HCT116 (cell line): ENCODE data around the gene OCA2. TPM values are rescaled to one million over a fixed set of nuclear protein-coding genes. Genes with fewer than 3 reads are reported as not detected.
"Not testable (repeated sequence)": the region's sequence is repeated elsewhere in the genome, so short reads cannot be mapped to it uniquely, and the experiment has no call there.

ENCODE experiments used
- ATAC-seq: fragments of 200-7000 bp; cut with Tn5 transposase; 2 replicates; pipeline ENCODE4 v1.9.1; 2020; ENCODE audit warnings: mild to moderate bottlenecking, moderate library complexity
- Bru-seq: library from RNA; stranded (reverse); fragments of 400-500 nt; gene quantifications from one replicate; lab custom pipeline; 2021; lab: Mats Ljungman, UMichigan
- BruChase-seq, 2 experiments: library from RNA; stranded (reverse); fragments of 400-500 nt; gene quantifications; one replicate each; lab custom pipeline; 2021; lab: Mats Ljungman, UMichigan
- BruUV-seq: library from RNA; stranded (reverse); fragments of 400-500 nt; replicated peaks from 2 replicates; lab custom pipeline; 2021; lab: Mats Ljungman, UMichigan
- CTCF ChIA-PET: fragments of 300-600 bp; sonication (Branson Sonifier 250); formaldehyde crosslinking; loops from one replicate; lab custom pipeline; 2021; ENCODE audit warnings: antibody characterized with exemption; lab: Charles Lee
- POLR2A ChIA-PET: fragments of 300-600, 350-600 bp; sonication (Branson Sonifier 250); formaldehyde crosslinking; loops from one replicate; lab custom pipeline; 2021; ENCODE audit warnings: antibody characterized with exemption; lab: Charles Lee
- RAD21 ChIA-PET, 2 experiments: fragments of 300-600 bp; sonication (Branson Sonifier 250); formaldehyde crosslinking; loops; one replicate each; lab custom pipeline; 2023; ENCODE audit warnings: low total read pairs in 2 of 2; ENCODE audit not compliant: uncharacterized antibody in 2 of 2, unreplicated experiment in 2 of 2, low non-redundant PET in 1 of 2; lab: Charles Lee
- DNase-seq: peaks from one replicate; pipeline ENCODE4 v3.0.0-alpha.2; 2010; ENCODE audit warnings: low read depth, low spot score
- H2AFZ ChIP-seq: fragments of 200-600 bp; shearing (Covaris generic), sonication (generic); 2 replicates; pipeline ENCODE4 v1.6.1; 2017; ENCODE audit warnings: low read depth, mixed run types, mixed read lengths, antibody characterized with exemption, low read length; ENCODE audit not compliant: poor library complexity, severe bottlenecking
- H3K27ac ChIP-seq: 2 replicates; pipeline ENCODE4 v1.5.1; 2012; ENCODE audit warnings: low read depth, low read length
- H3K27me3 ChIP-seq: fragments of 200-600 bp; sonication (generic); 2 replicates; pipeline ENCODE4 v1.6.1; 2016; ENCODE audit warnings: mixed run types, low read length, mixed read lengths; ENCODE audit not compliant: insufficient read depth
- H3K36me3 ChIP-seq, 2 experiments: fragments of 200-500 bp in 1 of 2; fragments of 200-600 bp in 1 of 2; sonication (Bioruptor generic) in 1 of 2; sonication (generic) in 1 of 2; 2 replicates each; pipeline versions ENCODE4 v1.5.1 to v1.6.1; 2014 to 2016; ENCODE audit warnings: low read length in 2 of 2, inconsistent platforms in 1 of 2, mixed read lengths in 1 of 2, mixed run types in 1 of 2; ENCODE audit not compliant: insufficient read depth in 2 of 2, control insufficient read depth in 1 of 2
- H3K4me1 ChIP-seq, 2 experiments: fragments of 200-600 bp in 1 of 2; sonication (generic) in 1 of 2; 2 replicates each; pipeline versions ENCODE4 v1.5.1 to v1.6.1; 2012 to 2017; ENCODE audit warnings: low read length in 2 of 2, inconsistent platforms in 1 of 2, mild to moderate bottlenecking in 1 of 2, mixed read lengths in 1 of 2, mixed run types in 1 of 2, moderate library complexity in 1 of 2; ENCODE audit not compliant: insufficient read depth in 2 of 2, control insufficient read depth in 1 of 2
- H3K4me2 ChIP-seq: fragments of 200-600 bp; sonication (generic); 2 replicates; pipeline ENCODE4 v1.6.1; 2017; ENCODE audit warnings: mixed run types, low read length, mixed read lengths
- H3K4me3 ChIP-seq, 2 experiments: fragments of 200-600 bp in 1 of 2; sonication (generic) in 1 of 2; replicated peaks in 1 of 2; 2 replicates each; pipeline ENCODE4 v1.5.1; 2011 to 2016; ENCODE audit warnings: low read length in 2 of 2, control low read depth in 1 of 2, low read depth in 1 of 2, mild to moderate bottlenecking in 1 of 2, mixed read lengths in 1 of 2, mixed run types in 1 of 2
- H3K79me2 ChIP-seq: fragments of 200-600 bp; sonication (generic); 2 replicates; pipeline ENCODE4 v1.6.1; 2017; ENCODE audit warnings: mild to moderate bottlenecking, mixed run types, low read length, moderate library complexity, mixed read lengths; ENCODE audit not compliant: insufficient read depth
- H3K9ac ChIP-seq: fragments of 200-600 bp; sonication (generic); 2 replicates; pipeline ENCODE4 v1.6.1; 2016; ENCODE audit warnings: low read length, mixed read lengths
- H3K9me2 ChIP-seq: fragments of 200-600 bp; sonication (generic), shearing (Covaris generic); 2 replicates; pipeline ENCODE4 v1.6.1; 2017; ENCODE audit warnings: mixed run types, mild to moderate bottlenecking, moderate library complexity; ENCODE audit not compliant: insufficient read depth
- H3K9me3 ChIP-seq, 2 experiments: fragments of 200-500 bp in 1 of 2; fragments of 200-600 bp in 1 of 2; sonication (Bioruptor generic) in 1 of 2; sonication (generic) in 1 of 2; 2 replicates each; pipeline ENCODE4 v1.6.1; 2014 to 2017; ENCODE audit warnings: low read length in 2 of 2, mixed read lengths in 2 of 2, inconsistent platforms in 1 of 2, low read depth in 1 of 2, mild to moderate bottlenecking in 1 of 2, mixed run types in 1 of 2, moderate library complexity in 1 of 2; ENCODE audit not compliant: control insufficient read depth in 1 of 2, insufficient read depth in 1 of 2
- H4K20me1 ChIP-seq: fragments of 200-600 bp; sonication (generic), shearing (Covaris generic); 2 replicates; pipeline ENCODE4 v1.6.1; 2017; ENCODE audit warnings: mixed run types, mild to moderate bottlenecking, moderate library complexity; ENCODE audit not compliant: insufficient read depth
- EZH2phosphoT487 ChIP-seq: fragments of 200-600 bp; IDR thresholded peaks from 2 replicates; pipeline ENCODE4 v1.6.1; 2018; ENCODE audit warnings: antibody characterized with exemption, borderline replicate concordance
- MAX ChIP-seq: IDR thresholded peaks from 2 replicates; pipeline ENCODE4 v1.6.1; 2012
- RAD21 ChIP-seq: IDR thresholded peaks from 2 replicates; pipeline ENCODE4 v1.6.1; 2012; ENCODE audit warnings: low read depth, mild to moderate bottlenecking
- SIN3A ChIP-seq: IDR thresholded peaks from 2 replicates; pipeline ENCODE4 v1.6.1; 2012; ENCODE audit warnings: low read depth
- SP1 ChIP-seq: IDR thresholded peaks from 2 replicates; pipeline ENCODE4 v1.6.1; 2012; ENCODE audit warnings: low read depth
- SRF ChIP-seq: IDR thresholded peaks from 2 replicates; pipeline ENCODE4 v1.6.1; 2012; ENCODE audit warnings: low read depth
- ZFX ChIP-seq: fragments of 450-650 bp; IDR thresholded peaks from 2 replicates; pipeline ENCODE4 v1.6.1; 2017
- intact Hi-C: fragments of 100-400 bp; cut with micrococcal nuclease; formaldehyde crosslinking; loops from 2 replicates; pipeline ENCODE4 v1.10.0; 2022
- long read RNA-seq: library from polyadenylated mRNA; unstranded; transcript quantifications from one replicate; pipeline ENCODE4 v2.0.0, GENCODE V29; 2021; ENCODE audit not compliant: unreplicated experiment
- polyA plus RNA-seq: library from polyadenylated mRNA; unstranded; fragments of >200 nt; gene quantifications from 2 replicates; pipeline ENCODE4 v1.2.1, GENCODE V29; 2012; ENCODE audit warnings: missing spikeins
- total RNA-seq: library from RNA; stranded (reverse); gene quantifications from one replicate; pipeline ENCODE4 v1.2.1, GENCODE V29; 2021; ENCODE audit not compliant: unreplicated experiment
- TF ChIP-seq, protein P1 (sequence below), 3 experiments: fragments of 200-600 bp in 1 of 3; sonication (generic) in 1 of 3; IDR thresholded peaks in 2 of 3; conservative IDR thresholded peaks in 1 of 3; 2 replicates each; pipeline ENCODE4 v1.5.1; 2012 to 2017; ENCODE audit warnings: low read depth in 2 of 3, low read length in 2 of 3, antibody characterized with exemption in 1 of 3, borderline replicate concordance in 1 of 3, control low read depth in 1 of 3, mild to moderate bottlenecking in 1 of 3, mixed read lengths in 1 of 3, mixed run types in 1 of 3, moderate library complexity in 1 of 3; ENCODE audit not compliant: insufficient read depth in 1 of 3

OCA2 gene
- not detected for total RNA-seq
- polyA plus RNA-seq, result not detected in 2 replicates
- Bru-seq, nascent RNA, result percentile 5 among the genes with signal in this experiment
- percentile 1 among the genes with signal in this experiment for BruChase-seq, experiment 1, labeled RNA remaining after a 6-hour chase
- percentile 3 among the genes with signal in this experiment for BruChase-seq, experiment 2, labeled RNA remaining after a 2-hour chase
- long read RNA-seq, result 0 reads

DNA sequence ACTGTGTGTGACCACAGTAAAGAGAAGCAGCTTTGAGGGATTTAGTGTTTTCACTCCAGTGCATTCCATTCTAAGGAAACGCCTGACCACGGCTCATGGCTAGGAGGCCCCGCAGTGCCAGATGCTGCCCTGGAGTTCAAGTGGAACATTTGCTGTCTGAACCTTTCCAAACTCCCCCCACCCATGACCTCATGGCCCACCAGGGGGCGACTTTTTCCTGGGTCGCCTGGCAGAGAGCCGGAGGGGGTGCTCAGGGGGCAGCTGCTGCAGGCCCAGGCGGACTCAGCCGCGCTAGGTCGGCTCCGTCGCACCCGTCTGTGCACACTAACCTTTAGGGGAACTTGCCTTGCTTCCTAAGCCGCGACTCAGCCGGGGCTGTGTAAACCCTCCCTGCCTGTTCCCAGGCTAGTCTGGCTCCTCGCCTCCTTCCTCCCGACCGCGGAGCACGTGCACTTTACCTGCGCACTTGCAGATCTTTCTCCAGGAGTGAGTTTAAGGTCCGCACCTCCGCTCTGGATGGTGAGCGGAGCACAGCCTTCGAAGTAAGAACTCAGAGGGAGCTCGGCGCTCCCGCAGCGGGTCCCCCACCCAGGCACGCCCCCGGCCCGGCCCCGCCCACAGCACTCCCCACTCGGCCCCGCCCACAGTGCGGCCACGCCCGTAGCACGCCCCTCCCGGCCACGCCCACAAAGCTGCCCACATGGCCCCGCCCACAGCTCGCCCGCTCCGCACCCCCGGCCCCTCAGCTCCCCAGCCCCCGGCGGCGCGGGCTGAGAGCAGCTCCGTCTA is at the start of gene OCA2:
Gene OCA2, minus strand, starts transcription at position 550 of the 789 bp plus-strand sequence. CDS start 17,441 bp downstream, outside the sequence.
- Histone ChIP-seq H3K9me3 (no peaks in the 10 kb centered on the region), H3K9ac (no peak within 1 kb of the TSS), H3K4me1 (peaks cover 3 to 9% of the 10 kb centered on the region in 2 experiments; a peak in 3 of 4 replicates), H4K20me1 (no peaks in the 10 kb centered on the region), H3K4me3 (no peak within 1 kb of the TSS), H3K79me2 (no peaks in the 10 kb centered on the region), H3K9me2 (no peaks in the 10 kb centered on the region), H3K4me2 (no peak within 1 kb of the TSS), H3K27me3 (no peaks in the 10 kb centered on the region), H3K36me3 (no peaks in the 10 kb centered on the region), H2AFZ (no peak within 1 kb of the TSS), H3K27ac (no peak within 1 kb of the TSS)
- ChIA-PET POLR2A (no interaction called here), CTCF (interaction anchor here (0.7 kb wide), 1 partner anchor 9 kb away, joined by 4 read pairs; no protein-coding TSS in a partner anchor), RAD21 (no interaction called here)
- intact Hi-C loops, result no loop called here
- no TSS peak for BruUV-seq
- ATAC-seq (peak; percentile 39), DNase-seq (no peak)
- TF ChIP-seq SRF (no peak), ZFX (no peak), SP1 (no peak)
- TF ChIP-seq, protein P1, sequence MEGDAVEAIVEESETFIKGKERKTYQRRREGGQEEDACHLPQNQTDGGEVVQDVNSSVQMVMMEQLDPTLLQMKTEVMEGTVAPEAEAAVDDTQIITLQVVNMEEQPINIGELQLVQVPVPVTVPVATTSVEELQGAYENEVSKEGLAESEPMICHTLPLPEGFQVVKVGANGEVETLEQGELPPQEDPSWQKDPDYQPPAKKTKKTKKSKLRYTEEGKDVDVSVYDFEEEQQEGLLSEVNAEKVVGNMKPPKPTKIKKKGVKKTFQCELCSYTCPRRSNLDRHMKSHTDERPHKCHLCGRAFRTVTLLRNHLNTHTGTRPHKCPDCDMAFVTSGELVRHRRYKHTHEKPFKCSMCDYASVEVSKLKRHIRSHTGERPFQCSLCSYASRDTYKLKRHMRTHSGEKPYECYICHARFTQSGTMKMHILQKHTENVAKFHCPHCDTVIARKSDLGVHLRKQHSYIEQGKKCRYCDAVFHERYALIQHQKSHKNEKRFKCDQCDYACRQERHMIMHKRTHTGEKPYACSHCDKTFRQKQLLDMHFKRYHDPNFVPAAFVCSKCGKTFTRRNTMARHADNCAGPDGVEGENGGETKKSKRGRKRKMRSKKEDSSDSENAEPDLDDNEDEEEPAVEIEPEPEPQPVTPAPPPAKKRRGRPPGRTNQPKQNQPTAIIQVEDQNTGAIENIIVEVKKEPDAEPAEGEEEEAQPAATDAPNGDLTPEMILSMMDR (IDR thresholded peaks at IDR 0.05 in 2 of 3, conservative IDR thresholded peaks at IDR 0.05 in 1 of 3; ENCODE audit: borderline replicate concordance in 1 of 3, insufficient read depth in 1 of 3, low read depth in 2 of 3, low read length in 2 of 3), result peak in 2 of 3 experiments; percentile 14 to 17; a peak in 1 of 6 replicates

DNA sequence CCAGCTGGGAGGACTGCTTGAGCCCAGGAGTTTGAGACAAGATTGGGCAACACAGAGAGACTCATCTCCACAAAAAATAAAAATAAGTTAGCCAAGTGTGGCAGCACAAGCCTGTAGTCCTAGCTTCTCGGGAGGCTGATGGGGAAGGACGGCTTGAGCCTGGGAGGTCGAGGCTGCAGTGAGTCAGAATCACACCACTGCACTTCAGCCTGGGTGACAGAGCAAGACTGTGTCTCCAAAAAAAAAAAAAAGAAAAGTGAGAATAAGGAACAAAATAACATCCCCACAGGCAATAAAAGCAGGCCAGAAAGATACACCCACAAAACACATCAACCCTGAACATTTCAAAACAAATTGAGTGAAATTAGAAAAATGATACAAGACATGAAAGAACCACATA is 48.7 kb upstream of the OCA2 start:
- Histone ChIP-seq H3K27me3 (no peaks in the 10 kb centered on the region), H3K4me3 (no peak overlapping the region), H3K9me3 (no peaks in the 10 kb centered on the region), H3K9ac (no peak overlapping the region), H3K4me1 (peaks cover 4 to 10% of the 10 kb centered on the region in 2 experiments; a peak in 3 of 4 replicates), H3K9me2 (no peaks in the 10 kb centered on the region), H3K36me3 (peaks cover 3 to 4% of the 10 kb centered on the region in 2 experiments; a peak in 3 of 4 replicates), H2AFZ (no peak overlapping the region), H3K27ac (no peak overlapping the region), H3K79me2 (peaks cover 31% of the 10 kb centered on the region), H3K4me2 (no peak overlapping the region), H4K20me1 (no peaks in the 10 kb centered on the region)
- CTCF ChIA-PET, result no interaction called here
- POLR2A ChIA-PET, result no interaction called here
- no TSS peak for BruUV-seq
- RAD21 ChIA-PET, result no interaction called here
- no peak for DNase-seq
- TF ChIP-seq MAX (no peak), EZH2phosphoT487 (no peak), SIN3A (no peak), RAD21 (no peak)
- intact Hi-C loops, result no loop called here
- no peak for ATAC-seq

DNA sequence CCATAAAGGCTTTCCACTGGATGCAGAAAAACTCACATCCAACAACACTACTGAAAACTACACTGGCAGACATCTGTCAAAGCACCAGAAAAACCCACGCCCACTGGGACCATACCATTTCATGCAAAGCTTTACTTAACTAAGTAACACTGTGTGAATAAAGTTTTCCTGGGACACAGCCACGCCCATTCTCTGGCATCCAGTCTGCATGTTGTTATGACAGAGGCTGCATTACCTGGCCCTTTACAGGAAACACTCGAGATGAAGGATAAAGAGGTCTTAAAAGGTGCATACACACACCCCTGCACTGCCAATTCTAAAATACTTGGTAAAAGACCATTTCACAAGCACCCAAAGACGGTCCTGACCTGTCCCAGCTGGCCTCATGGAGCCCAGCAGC is 46.3 kb upstream of the OCA2 start:
- H3K9me3 ChIP-seq, H3K4me2 ChIP-seq, H3K4me3 ChIP-seq, H3K4me1 ChIP-seq, H3K27me3 ChIP-seq, RAD21 ChIA-PET, ATAC-seq, POLR2A ChIA-PET, H3K27ac ChIP-seq, H3K9ac ChIP-seq, H3K9me2 ChIP-seq, DNase-seq, BruUV-seq, intact Hi-C loops, H2AFZ ChIP-seq, H4K20me1 ChIP-seq: not testable (repeated sequence)
- CTCF ChIA-PET, result interaction anchor here (0.7 kb wide), 1 partner anchor 19 kb away, joined by 3 read pairs; no protein-coding TSS in a partner anchor
- Histone ChIP-seq H3K79me2 (peaks cover 24% of the 10 kb centered on the region), H3K36me3 (peaks cover 4 to 10% of the 10 kb centered on the region in 2 experiments; a peak in 3 of 4 replicates)
